HG03378 (cell line): ENCODE measurements around the gene PLA1A.
A peak's percentile ranks its signal among the peaks of the same experiment; 100 is the strongest.
"Not testable (repeated sequence)": the region's sequence is repeated elsewhere in the genome, so short reads cannot be mapped to it uniquely, and the experiment has no call there.

Source experiments
- ATAC-seq: cut with Tn5 transposase; IDR thresholded peaks from one replicate; pipeline ENCODE4 v1.9.1; 2021; ENCODE audit warnings: mild to moderate bottlenecking, moderate library complexity; ENCODE audit not compliant: unreplicated experiment

Gene PLA1A

GRCh38 chr3:119597548-119598288 lies at the start of gene PLA1A:
PLA1A (plus strand) TSS chr3:119597885; CDS start chr3:119597914, 29 bp downstream.
- no peak for ATAC-seq

- ATAC-seq = no peak
Measured at GRCh38 chr3:119548341-119548740, 49.3 kb upstream of the PLA1A start.

- peak; percentile 42 for ATAC-seq
Measured at GRCh38 chr3:119550192-119550910, 47.3 kb upstream of the PLA1A start.

- no peak for ATAC-seq
Measured at GRCh38 chr3:119551598-119551997, 46.1 kb upstream of the PLA1A start.

- not testable (repeated sequence) for ATAC-seq
Measured at GRCh38 chr3:119552928-119553327, 44.8 kb upstream of the PLA1A start.

GRCh38 chr3:119553823-119554415 lies 43.8 kb upstream of the PLA1A start:
- no peak for ATAC-seq

- no peak for ATAC-seq
Measured at GRCh38 chr3:119555309-119555735, 42.4 kb upstream of the PLA1A start.

- ATAC-seq = no peak
Measured at GRCh38 chr3:119555929-119556328, 41.8 kb upstream of the PLA1A start.

- no peak for ATAC-seq
Measured at GRCh38 chr3:119557192-119557876, 40.4 kb upstream of the PLA1A start.

GRCh38 chr3:119557877-119558269 lies 39.8 kb upstream of the PLA1A start:
- no peak for ATAC-seq

GRCh38 chr3:119558626-119559317 lies 38.9 kb upstream of the PLA1A start:
- no peak for ATAC-seq

GRCh38 chr3:119559441-119559963 lies 38.2 kb upstream of the PLA1A start, which contains the start of gene CD80:
CD80 (minus strand) TSS chr3:119559614; CDS start chr3:119557728, 1,886 bp downstream.
- peak; percentile 42 for ATAC-seq

- no peak for ATAC-seq
Measured at GRCh38 chr3:119560160-119560559, 37.5 kb upstream of the PLA1A start.

- ATAC-seq = peak; percentile 81
Measured at GRCh38 chr3:119562307-119562961, 35.3 kb upstream of the PLA1A start.

- ATAC-seq = not testable (repeated sequence)
Measured at GRCh38 chr3:119563334-119563733, 34.4 kb upstream of the PLA1A start.

GRCh38 chr3:119569156-119569555 lies 28.5 kb upstream of the PLA1A start:
- ATAC-seq = no peak

GRCh38 chr3:119570229-119570628 lies 27.5 kb upstream of the PLA1A start:
- no peak for ATAC-seq

- no peak for ATAC-seq
Measured at GRCh38 chr3:119571230-119571629, 26.5 kb upstream of the PLA1A start.

GRCh38 chr3:119571688-119572087 lies 26.0 kb upstream of the PLA1A start:
- ATAC-seq = no peak

- no peak for ATAC-seq
Measured at GRCh38 chr3:119575507-119575906, 22.2 kb upstream of the PLA1A start.
